GM19328 (cell line): Measurements from ENCODE around the gene TASP1.

Experiments
- ATAC-seq: cut with Tn5 transposase; IDR thresholded peaks from one replicate; pipeline ENCODE4 v1.9.1; 2021; ENCODE audit warnings: mild to moderate bottlenecking, moderate library complexity; ENCODE audit not compliant: unreplicated experiment

Gene TASP1

GRCh38 chr20:13355941-13356486, 282.7 kb downstream of the TASP1 start:
- ATAC-seq: no peak

- no peak for ATAC-seq
Observed at GRCh38 chr20:13355411-13355810, 283.3 kb downstream of the TASP1 start.

- ATAC-seq: no peak
Observed at GRCh38 chr20:13353261-13353945, 285.3 kb downstream of the TASP1 start.

GRCh38 chr20:13349235-13349604, 289.5 kb downstream of the TASP1 start:
- no peak for ATAC-seq

- no peak for ATAC-seq
Observed at GRCh38 chr20:13348311-13349234, 290.2 kb downstream of the TASP1 start.

GRCh38 chr20:13344671-13345070, 294.1 kb downstream of the TASP1 start:
- ATAC-seq: no peak

- no peak for ATAC-seq
Observed at GRCh38 chr20:13342469-13343242, 296.1 kb downstream of the TASP1 start.

- no peak for ATAC-seq
Observed at GRCh38 chr20:13341737-13342393, 296.9 kb downstream of the TASP1 start.

GRCh38 chr20:13340088-13340487, 298.6 kb downstream of the TASP1 start:
- ATAC-seq: no peak
